Endothelial cell of umbilical vein (primary cell): ENCODE data around the gene DEK. TPM values are rescaled to one million over a fixed set of nuclear protein-coding genes. Genes with fewer than 3 reads are reported as not detected.

ENCODE experiments used
- BruUV-seq: library from RNA; stranded (reverse); fragments of 400-500 nt; replicated peaks from 2 replicates; lab custom pipeline; 2021; lab: Mats Ljungman, UMichigan
- CTCF ChIA-PET: fragments of 300-600, 350-600 bp; sonication (Branson Sonifier 250); formaldehyde crosslinking; loops from one replicate; lab custom pipeline; 2021; ENCODE audit warnings: antibody characterized with exemption, inconsistent platforms; lab: Charles Lee
- POLR2A ChIA-PET: fragments of 300-600, 350-600 bp; sonication (Branson Sonifier 250); formaldehyde crosslinking; loops from one replicate; lab custom pipeline; 2021; ENCODE audit warnings: antibody characterized with exemption, inconsistent platforms; lab: Charles Lee
- DNase-seq: peaks from one replicate; pipeline ENCODE4 v3.0.0-alpha.2; 2011; ENCODE audit warnings: low read depth, low spot score
- FAIRE-seq: peaks from 2 replicates; lab custom pipeline; 2011; peaks lifted over from hg19 to GRCh38; lab: Jason Lieb, UNC
- H2AFZ ChIP-seq: 2 replicates; pipeline ENCODE4 v1.6.0; 2012; ENCODE audit warnings: low read depth, low read length, control low read depth, inconsistent platforms
- H3K27ac ChIP-seq: 2 replicates; pipeline ENCODE4 v1.5.1; 2011; ENCODE audit warnings: low read depth, mild to moderate bottlenecking, control low read depth, low read length, moderate library complexity; ENCODE audit not compliant: insufficient read depth
- H3K27me3 ChIP-seq, 2 experiments: 2 replicates each; pipeline versions ENCODE4 v1.6.0 to v1.6.1; 2011; ENCODE audit warnings: low read length in 2 of 2, mixed read lengths in 1 of 2; ENCODE audit not compliant: control insufficient read depth in 2 of 2, insufficient read depth in 2 of 2
- H3K36me3 ChIP-seq, 2 experiments: 2 replicates in 1 of 2; 3 replicates in 1 of 2; pipeline ENCODE4 v1.5.1; 2011; ENCODE audit warnings: low read length in 2 of 2, mild to moderate bottlenecking in 1 of 2, moderate library complexity in 1 of 2; ENCODE audit not compliant: control insufficient read depth in 2 of 2, insufficient read depth in 2 of 2; ENCODE audit errors: extremely low read depth in 1 of 2
- H3K4me1 ChIP-seq: 3 replicates; pipeline ENCODE4 v1.5.1; 2011; ENCODE audit warnings: mild to moderate bottlenecking, low read length; ENCODE audit not compliant: control insufficient read depth, insufficient read depth; ENCODE audit errors: extremely low read depth
- H3K4me2 ChIP-seq: 2 replicates; pipeline ENCODE4 v1.6.1; 2011; ENCODE audit warnings: low read length, control low read depth, mixed read lengths; ENCODE audit not compliant: insufficient read depth
- H3K4me3 ChIP-seq, 3 experiments: fragments of 200-600 bp in 1 of 3; sonication (generic), shearing (Covaris generic) in 1 of 3; replicated peaks in 1 of 3; 2 replicates each; pipeline ENCODE4 v1.5.1; 2011 to 2016; ENCODE audit warnings: control low read depth in 3 of 3, low read length in 3 of 3, mild to moderate bottlenecking in 2 of 3, inconsistent platforms in 1 of 3, low read depth in 1 of 3, moderate library complexity in 1 of 3; ENCODE audit not compliant: insufficient read depth in 1 of 3
- H3K79me2 ChIP-seq: 2 replicates; pipeline ENCODE4 v1.6.0; 2012; ENCODE audit warnings: low read length, inconsistent platforms; ENCODE audit not compliant: control insufficient read depth, insufficient read depth
- H3K9ac ChIP-seq: replicated peaks from 2 replicates; pipeline ENCODE3; 2011; ENCODE audit warnings: low read length, control low read depth; ENCODE audit not compliant: insufficient read depth; ENCODE audit errors: extremely low read depth
- H3K9me1 ChIP-seq: replicated peaks from 3 replicates; pipeline ENCODE4 v1.6.0; 2011; ENCODE audit warnings: mild to moderate bottlenecking, low read length; ENCODE audit not compliant: control insufficient read depth, insufficient read depth; ENCODE audit errors: extremely low read depth
- H3K9me3 ChIP-seq: replicated peaks from 2 replicates; pipeline ENCODE4 v1.5.1; 2012; ENCODE audit warnings: low read length, inconsistent platforms; ENCODE audit not compliant: control insufficient read depth, insufficient read depth
- H4K20me1 ChIP-seq: replicated peaks from 2 replicates; pipeline ENCODE3; 2011; ENCODE audit warnings: mild to moderate bottlenecking, low read length; ENCODE audit not compliant: control insufficient read depth, insufficient read depth; ENCODE audit errors: extremely low read depth
- CTCF ChIP-seq, 2 donors: IDR thresholded peaks; 1 replicate in 1 of 2; 2 replicates in 1 of 2; pipeline ENCODE4 v1.5.1; 2011; ENCODE audit warnings: low read length in 2 of 2, mild to moderate bottlenecking in 2 of 2, moderate library complexity in 2 of 2, control low read depth in 1 of 2, inconsistent platforms in 1 of 2, low read depth in 1 of 2; ENCODE audit not compliant: insufficient read depth in 1 of 2; ENCODE audit errors: extremely low read depth in 1 of 2
- EZH2 ChIP-seq: IDR thresholded peaks from 2 replicates; pipeline ENCODE4 v1.6.1; 2012; ENCODE audit warnings: borderline replicate concordance, low read depth, mild to moderate bottlenecking, moderate library complexity, low read length, inconsistent platforms; ENCODE audit not compliant: severe bottlenecking
- FOS ChIP-seq: IDR thresholded peaks from 2 replicates; pipeline ENCODE4 v1.6.1; 2011; ENCODE audit warnings: mild to moderate bottlenecking, low read length, moderate library complexity, borderline replicate concordance; ENCODE audit not compliant: insufficient read depth
- GATA2 ChIP-seq: IDR thresholded peaks from 2 replicates; pipeline ENCODE4 v1.7.0; 2011; ENCODE audit warnings: low read depth, mild to moderate bottlenecking, moderate library complexity, mixed read lengths, low read length; ENCODE audit not compliant: insufficient read length, insufficient read depth
- JUN ChIP-seq: IDR thresholded peaks from 2 replicates; pipeline ENCODE4 v1.6.1; 2011; ENCODE audit warnings: borderline replicate concordance, low read depth; ENCODE audit not compliant: insufficient read length, insufficient read depth
- MAX ChIP-seq: IDR thresholded peaks from 2 replicates; pipeline ENCODE4 v1.6.1; 2011; ENCODE audit not compliant: insufficient read depth, insufficient read length
- MYC ChIP-seq: IDR thresholded peaks from one replicate; pipeline ENCODE4 v1.6.1; 2011; ENCODE audit warnings: mild to moderate bottlenecking, low read depth, low read length
- POLR2A ChIP-seq: IDR thresholded peaks from 2 replicates; pipeline ENCODE4 v1.6.1; 2012; ENCODE audit warnings: low read depth, mild to moderate bottlenecking, control low read depth, low read length
- POLR2AphosphoS5 ChIP-seq: IDR thresholded peaks from 2 replicates; pipeline ENCODE4 v1.6.1; 2012; ENCODE audit warnings: low read depth, mild to moderate bottlenecking, control low read depth, low read length, moderate library complexity; ENCODE audit not compliant: insufficient read depth
- dilution Hi-C: fragments of 300-500 bp; cut with MboI; formaldehyde crosslinking; loops from one replicate; pipeline ENCODE4 v1.15.0; 2019; ENCODE audit warnings: low sequenced_read_pairs; ENCODE audit not compliant: extremely low pct_ligation_motif_present
- intact Hi-C: fragments of 100-400 bp; cut with micrococcal nuclease; formaldehyde crosslinking; loops from one replicate; pipeline ENCODE4 v1.10.0; 2022
- polyA plus RNA-seq, 4 experiments: library from polyadenylated mRNA; depleted of rRNA in 3 of 4; stranded (reverse) in 3 of 4; unstranded in 1 of 4; fragments of >200 nt; gene quantifications; 2 replicates each; pipeline versions ENCODE4 v1.2.1 to v1.2.3, GENCODE V29; 2011 to 2012; ENCODE audit warnings: missing spikeins in 1 of 4
- total RNA-seq: library from RNA; stranded (reverse); gene quantifications from 2 replicates; pipeline ENCODE4 v1.2.3, GENCODE V29; 2021

Gene DEK
- total and polyA plus RNA-seq, 2 donors (not counting 3 experiments of a cell fraction or from before 2014, with no cell fraction given), result 19.0 to 120 TPM

GRCh38 chr6:18284261-18284660 is 19.9 kb upstream of the DEK start:
- ChIA-PET POLR2A (no interaction called here), CTCF (interaction anchor here (1.0 kb wide), 1 partner anchor 23 kb away, joined by 3 read pairs; no protein-coding TSS in a partner anchor)
- no peak overlapping the region for H3K27ac ChIP-seq
- intact Hi-C loops (no loop called here), dilution Hi-C loops (no loop called here)
- H3K4me1 ChIP-seq, result no peaks in the 10 kb centered on the region
- no peak overlapping the region for H3K4me2 ChIP-seq
- no peak overlapping the region for H3K4me3 ChIP-seq
- no peaks in the 10 kb centered on the region for H3K36me3 ChIP-seq
- no TSS peak for BruUV-seq
- H3K79me2 ChIP-seq, result no peaks in the 10 kb centered on the region
- no peaks in the 10 kb centered on the region for H3K9me1 ChIP-seq
- peaks cover 10 to 15% of the 10 kb centered on the region in 2 experiments for H3K27me3 ChIP-seq
- no peaks in the 10 kb centered on the region for H3K9me3 ChIP-seq
- H4K20me1 ChIP-seq, result no peaks in the 10 kb centered on the region
- TF ChIP-seq JUN (no peak), MYC (no peak), POLR2AphosphoS5 (no peak), CTCF (IDR thresholded peaks at IDR 0.05; ENCODE audit: extremely low read depth in 1 of 2, insufficient read depth in 1 of 2, low read depth in 1 of 2, low read length in 2 of 2) (no peak), FOS (no peak), GATA2 (no peak), MAX (no peak), POLR2A (no peak), EZH2 (no peak)
- H3K9ac ChIP-seq, result no peak overlapping the region
- no peak overlapping the region for H2AFZ ChIP-seq
- FAIRE-seq (no peak), DNase-seq (no peak)
